H1 (cell line): ENCODE measurements around the gene CMSS1. TPM values are rescaled to one million over a fixed set of nuclear protein-coding genes. Genes with fewer than 3 reads are reported as not detected.

ENCODE experiments used
- POU5F1 ChIP-seq: IDR thresholded peaks from 2 replicates; pipeline ENCODE4 v1.6.1; 2011; ENCODE audit warnings: low read depth, mild to moderate bottlenecking, low read length, moderate library complexity
- RBBP5 ChIP-seq: IDR thresholded peaks from 2 replicates; pipeline ENCODE4 v1.7.1; 2012; ENCODE audit warnings: low read depth, mild to moderate bottlenecking, inconsistent platforms, low read length, moderate library complexity, borderline replicate concordance
- SRF ChIP-seq: IDR thresholded peaks from 2 replicates; pipeline ENCODE4 v1.6.1; 2011; ENCODE audit warnings: mild to moderate bottlenecking, low read depth, low read length, moderate library complexity
- TAF1 ChIP-seq: IDR thresholded peaks from 2 replicates; pipeline ENCODE4 v1.6.1; 2011; ENCODE audit warnings: mild to moderate bottlenecking, low read depth, low read length
- polyA plus RNA-seq, 7 experiments: library from polyadenylated mRNA; depleted of rRNA in 3 of 7; stranded (reverse) in 5 of 7; unstranded in 2 of 7; fragments of >200 nt in 5 of 7; fragments of 200-250 nt in 2 of 7; gene quantifications; 1 replicate in 5 of 7; 2 replicates in 1 of 7; 4 replicates in 1 of 7; pipeline versions ENCODE4 v1.2.1 to v1.2.3, GENCODE V29; 2011 to 2013; ENCODE audit warnings: missing spikeins in 2 of 7, mixed read lengths in 2 of 7
- total RNA-seq: library from RNA; stranded (reverse); fragmentation: NEBNext Ultra II Directional; extraction: Animal tissue kit (Norgen Biotek cat#: 25700); gene quantifications from 2 replicates; pipeline ENCODE4 v1.2.1, GENCODE V29; 2021
- TF ChIP-seq, protein P1 (sequence below): fragments of 300-600 bp; sonication (generic); IDR thresholded peaks from 2 replicates; pipeline ENCODE4 v1.7.1; 2012; ENCODE audit warnings: low read length, moderate library complexity, mild to moderate bottlenecking, inconsistent platforms; ENCODE audit not compliant: insufficient replicate concordance
- TF ChIP-seq, protein P2 (sequence below): IDR thresholded peaks from 2 replicates; pipeline ENCODE4 v1.6.1; 2012; ENCODE audit warnings: inconsistent platforms
- TF ChIP-seq, protein P3 (sequence below): IDR thresholded peaks from 2 replicates; pipeline ENCODE4 v1.6.1; 2011; ENCODE audit warnings: low read depth, mild to moderate bottlenecking, low read length; ENCODE audit not compliant: insufficient read depth

CMSS1 gene
- total and polyA plus RNA-seq, 2 of the 8 experiments (the other 6 are each of a cell fraction or from before 2014, with no cell fraction given), result 15.2 to 75.1 TPM

DNA sequence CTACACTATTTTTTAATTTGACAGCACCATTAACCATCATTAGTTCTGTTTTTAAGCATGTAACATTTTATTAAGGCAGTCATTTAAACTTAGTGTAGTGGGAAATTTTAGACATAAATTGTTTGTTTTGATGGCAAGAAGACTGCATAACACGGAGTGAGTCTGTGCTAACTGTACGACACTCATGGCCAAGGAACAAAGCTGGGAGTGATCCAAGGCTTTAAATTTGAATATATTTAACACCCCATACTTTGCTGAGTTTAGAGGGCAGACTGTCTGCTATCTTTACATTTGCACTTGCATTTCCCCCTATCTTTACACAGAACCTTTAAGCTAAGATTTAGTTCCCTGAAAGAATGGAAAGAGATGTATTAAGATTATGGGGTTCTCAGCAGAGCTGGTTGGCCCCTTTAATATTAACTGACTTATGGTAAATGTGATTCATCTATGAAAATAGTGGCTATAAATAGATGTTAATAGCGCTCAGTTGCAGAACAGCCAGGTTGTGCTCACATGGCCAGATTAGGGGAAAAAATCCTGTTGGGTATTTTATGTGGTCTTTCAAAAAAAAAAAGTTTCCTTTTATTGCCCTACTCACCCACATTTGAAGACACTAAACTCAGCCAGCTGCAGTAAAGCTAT lies 120.7 kb downstream of the CMSS1 start (continued):
- TF ChIP-seq, protein P1, sequence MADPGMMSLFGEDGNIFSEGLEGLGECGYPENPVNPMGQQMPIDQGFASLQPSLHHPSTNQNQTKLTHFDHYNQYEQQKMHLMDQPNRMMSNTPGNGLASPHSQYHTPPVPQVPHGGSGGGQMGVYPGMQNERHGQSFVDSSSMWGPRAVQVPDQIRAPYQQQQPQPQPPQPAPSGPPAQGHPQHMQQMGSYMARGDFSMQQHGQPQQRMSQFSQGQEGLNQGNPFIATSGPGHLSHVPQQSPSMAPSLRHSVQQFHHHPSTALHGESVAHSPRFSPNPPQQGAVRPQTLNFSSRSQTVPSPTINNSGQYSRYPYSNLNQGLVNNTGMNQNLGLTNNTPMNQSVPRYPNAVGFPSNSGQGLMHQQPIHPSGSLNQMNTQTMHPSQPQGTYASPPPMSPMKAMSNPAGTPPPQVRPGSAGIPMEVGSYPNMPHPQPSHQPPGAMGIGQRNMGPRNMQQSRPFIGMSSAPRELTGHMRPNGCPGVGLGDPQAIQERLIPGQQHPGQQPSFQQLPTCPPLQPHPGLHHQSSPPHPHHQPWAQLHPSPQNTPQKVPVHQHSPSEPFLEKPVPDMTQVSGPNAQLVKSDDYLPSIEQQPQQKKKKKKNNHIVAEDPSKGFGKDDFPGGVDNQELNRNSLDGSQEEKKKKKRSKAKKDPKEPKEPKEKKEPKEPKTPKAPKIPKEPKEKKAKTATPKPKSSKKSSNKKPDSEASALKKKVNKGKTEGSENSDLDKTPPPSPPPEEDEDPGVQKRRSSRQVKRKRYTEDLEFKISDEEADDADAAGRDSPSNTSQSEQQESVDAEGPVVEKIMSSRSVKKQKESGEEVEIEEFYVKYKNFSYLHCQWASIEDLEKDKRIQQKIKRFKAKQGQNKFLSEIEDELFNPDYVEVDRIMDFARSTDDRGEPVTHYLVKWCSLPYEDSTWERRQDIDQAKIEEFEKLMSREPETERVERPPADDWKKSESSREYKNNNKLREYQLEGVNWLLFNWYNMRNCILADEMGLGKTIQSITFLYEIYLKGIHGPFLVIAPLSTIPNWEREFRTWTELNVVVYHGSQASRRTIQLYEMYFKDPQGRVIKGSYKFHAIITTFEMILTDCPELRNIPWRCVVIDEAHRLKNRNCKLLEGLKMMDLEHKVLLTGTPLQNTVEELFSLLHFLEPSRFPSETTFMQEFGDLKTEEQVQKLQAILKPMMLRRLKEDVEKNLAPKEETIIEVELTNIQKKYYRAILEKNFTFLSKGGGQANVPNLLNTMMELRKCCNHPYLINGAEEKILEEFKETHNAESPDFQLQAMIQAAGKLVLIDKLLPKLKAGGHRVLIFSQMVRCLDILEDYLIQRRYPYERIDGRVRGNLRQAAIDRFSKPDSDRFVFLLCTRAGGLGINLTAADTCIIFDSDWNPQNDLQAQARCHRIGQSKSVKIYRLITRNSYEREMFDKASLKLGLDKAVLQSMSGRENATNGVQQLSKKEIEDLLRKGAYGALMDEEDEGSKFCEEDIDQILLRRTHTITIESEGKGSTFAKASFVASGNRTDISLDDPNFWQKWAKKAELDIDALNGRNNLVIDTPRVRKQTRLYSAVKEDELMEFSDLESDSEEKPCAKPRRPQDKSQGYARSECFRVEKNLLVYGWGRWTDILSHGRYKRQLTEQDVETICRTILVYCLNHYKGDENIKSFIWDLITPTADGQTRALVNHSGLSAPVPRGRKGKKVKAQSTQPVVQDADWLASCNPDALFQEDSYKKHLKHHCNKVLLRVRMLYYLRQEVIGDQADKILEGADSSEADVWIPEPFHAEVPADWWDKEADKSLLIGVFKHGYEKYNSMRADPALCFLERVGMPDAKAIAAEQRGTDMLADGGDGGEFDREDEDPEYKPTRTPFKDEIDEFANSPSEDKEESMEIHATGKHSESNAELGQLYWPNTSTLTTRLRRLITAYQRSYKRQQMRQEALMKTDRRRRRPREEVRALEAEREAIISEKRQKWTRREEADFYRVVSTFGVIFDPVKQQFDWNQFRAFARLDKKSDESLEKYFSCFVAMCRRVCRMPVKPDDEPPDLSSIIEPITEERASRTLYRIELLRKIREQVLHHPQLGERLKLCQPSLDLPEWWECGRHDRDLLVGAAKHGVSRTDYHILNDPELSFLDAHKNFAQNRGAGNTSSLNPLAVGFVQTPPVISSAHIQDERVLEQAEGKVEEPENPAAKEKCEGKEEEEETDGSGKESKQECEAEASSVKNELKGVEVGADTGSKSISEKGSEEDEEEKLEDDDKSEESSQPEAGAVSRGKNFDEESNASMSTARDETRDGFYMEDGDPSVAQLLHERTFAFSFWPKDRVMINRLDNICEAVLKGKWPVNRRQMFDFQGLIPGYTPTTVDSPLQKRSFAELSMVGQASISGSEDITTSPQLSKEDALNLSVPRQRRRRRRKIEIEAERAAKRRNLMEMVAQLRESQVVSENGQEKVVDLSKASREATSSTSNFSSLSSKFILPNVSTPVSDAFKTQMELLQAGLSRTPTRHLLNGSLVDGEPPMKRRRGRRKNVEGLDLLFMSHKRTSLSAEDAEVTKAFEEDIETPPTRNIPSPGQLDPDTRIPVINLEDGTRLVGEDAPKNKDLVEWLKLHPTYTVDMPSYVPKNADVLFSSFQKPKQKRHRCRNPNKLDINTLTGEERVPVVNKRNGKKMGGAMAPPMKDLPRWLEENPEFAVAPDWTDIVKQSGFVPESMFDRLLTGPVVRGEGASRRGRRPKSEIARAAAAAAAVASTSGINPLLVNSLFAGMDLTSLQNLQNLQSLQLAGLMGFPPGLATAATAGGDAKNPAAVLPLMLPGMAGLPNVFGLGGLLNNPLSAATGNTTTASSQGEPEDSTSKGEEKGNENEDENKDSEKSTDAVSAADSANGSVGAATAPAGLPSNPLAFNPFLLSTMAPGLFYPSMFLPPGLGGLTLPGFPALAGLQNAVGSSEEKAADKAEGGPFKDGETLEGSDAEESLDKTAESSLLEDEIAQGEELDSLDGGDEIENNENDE, result no peak
- TF ChIP-seq, protein P2, sequence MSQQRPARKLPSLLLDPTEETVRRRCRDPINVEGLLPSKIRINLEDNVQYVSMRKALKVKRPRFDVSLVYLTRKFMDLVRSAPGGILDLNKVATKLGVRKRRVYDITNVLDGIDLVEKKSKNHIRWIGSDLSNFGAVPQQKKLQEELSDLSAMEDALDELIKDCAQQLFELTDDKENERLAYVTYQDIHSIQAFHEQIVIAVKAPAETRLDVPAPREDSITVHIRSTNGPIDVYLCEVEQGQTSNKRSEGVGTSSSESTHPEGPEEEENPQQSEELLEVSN, result no peak
- no peak for TF ChIP-seq RBBP5
- TF ChIP-seq SRF, result no peak
- no peak for TF ChIP-seq TAF1
- no peak for TF ChIP-seq POU5F1
- TF ChIP-seq, protein P3, sequence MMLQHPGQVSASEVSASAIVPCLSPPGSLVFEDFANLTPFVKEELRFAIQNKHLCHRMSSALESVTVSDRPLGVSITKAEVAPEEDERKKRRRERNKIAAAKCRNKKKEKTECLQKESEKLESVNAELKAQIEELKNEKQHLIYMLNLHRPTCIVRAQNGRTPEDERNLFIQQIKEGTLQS, result no peak
